GM21717 (cell line): ENCODE data around the gene PACSIN3.
"Not testable (repeated sequence)": the region's sequence is repeated elsewhere in the genome, so short reads cannot be mapped to it uniquely, and the experiment has no call there.

Experiments
- ATAC-seq: cut with Tn5 transposase; IDR thresholded peaks from one replicate; pipeline ENCODE4 v1.9.1; 2021; ENCODE audit warnings: mild to moderate bottlenecking, moderate library complexity; ENCODE audit not compliant: unreplicated experiment

PACSIN3 gene

DNA sequence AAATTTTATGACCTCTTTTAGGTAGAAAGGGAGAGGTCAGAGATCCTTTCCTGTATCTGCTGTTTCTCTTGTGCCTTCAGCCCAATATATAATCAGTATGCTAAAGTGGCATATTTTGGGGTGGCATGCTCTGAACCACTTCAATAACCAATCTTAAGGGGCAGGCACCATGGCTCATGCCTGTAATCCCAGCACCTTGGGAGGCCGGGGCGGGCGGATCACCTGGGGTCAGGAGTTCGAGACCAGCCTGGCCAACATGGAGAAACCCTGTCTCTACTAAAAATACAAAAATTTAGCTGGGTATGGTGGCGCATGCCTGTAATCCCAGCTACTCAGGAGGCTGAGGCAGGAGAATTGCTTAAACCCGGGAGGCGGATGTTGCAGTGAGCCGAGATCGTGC, 11.9 kb upstream of the PACSIN3 start:
- ATAC-seq: not testable (repeated sequence)

DNA sequence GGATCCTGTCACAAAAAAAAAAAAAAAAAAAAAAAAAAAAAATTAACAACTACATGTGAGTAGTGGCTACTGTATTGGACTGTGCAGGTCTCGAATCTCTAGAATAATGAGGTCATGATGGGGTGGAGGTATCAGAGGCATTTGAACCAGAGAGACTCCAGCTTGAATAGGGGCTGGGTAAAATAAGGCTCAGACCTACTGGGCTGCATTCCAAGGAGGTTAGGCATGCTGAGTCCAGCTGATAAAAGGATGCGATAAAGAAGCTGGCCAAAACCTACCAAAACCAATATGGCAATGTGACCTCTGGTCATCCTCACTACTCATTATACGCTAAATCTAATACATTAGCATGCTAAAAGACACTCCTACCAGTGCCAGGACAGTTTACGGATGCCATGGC, 5.9 kb upstream of the PACSIN3 start:
- ATAC-seq: no peak

DNA sequence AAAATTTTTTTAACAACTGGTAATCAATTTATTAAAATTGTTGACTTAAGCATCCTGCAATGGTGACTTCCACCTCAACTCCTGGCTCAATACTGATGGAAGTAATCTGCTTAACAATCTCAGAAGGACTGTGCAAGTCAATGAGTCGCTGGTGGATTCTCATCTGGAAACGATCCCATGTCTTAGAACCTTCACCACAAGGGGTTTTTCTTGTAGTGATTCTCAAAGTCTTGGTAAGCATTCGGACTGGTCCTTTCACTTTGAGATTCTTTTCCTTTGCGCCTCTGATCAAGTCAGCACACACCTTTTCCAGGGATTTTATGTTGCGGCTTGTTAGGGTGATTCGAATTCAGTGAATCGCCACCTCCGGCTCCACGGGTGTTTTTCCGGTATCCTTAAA, 4.9 kb upstream of the PACSIN3 start:
- not testable (repeated sequence) for ATAC-seq

DNA sequence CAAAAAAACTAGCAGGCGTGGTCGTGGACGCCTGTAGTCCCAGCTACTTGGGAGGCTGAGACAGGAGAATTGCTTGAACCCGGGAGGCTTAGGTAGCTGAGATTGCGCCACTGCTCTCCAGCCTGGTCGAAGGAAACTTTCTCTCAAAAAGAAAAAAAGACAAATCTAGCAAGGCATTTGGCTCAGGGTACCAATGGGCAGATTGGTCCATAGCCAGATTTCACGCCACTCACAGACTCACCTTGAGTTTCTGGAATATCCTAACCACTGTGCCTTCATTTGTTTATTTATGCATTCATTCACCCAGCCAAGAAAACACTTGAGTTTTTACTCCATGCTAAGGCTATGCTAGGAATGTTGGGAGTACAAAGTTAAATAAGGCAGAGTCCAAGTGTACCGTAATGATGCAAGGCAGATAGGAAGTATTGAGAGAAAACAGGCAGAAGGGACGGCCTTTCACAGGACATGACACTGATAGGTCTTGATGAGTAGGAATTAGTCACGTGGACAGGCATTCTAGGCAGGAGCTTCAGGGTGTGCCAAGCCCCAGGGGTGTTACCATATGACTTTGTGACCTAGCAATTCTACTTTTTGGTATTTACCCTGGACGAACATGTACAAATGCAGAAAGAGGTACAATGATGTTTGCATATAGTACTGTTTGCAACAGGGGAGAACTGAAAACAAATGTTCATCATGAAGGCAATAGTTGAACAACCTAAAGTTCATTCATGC, 3.0 kb upstream of the PACSIN3 start:
- no peak for ATAC-seq

DNA sequence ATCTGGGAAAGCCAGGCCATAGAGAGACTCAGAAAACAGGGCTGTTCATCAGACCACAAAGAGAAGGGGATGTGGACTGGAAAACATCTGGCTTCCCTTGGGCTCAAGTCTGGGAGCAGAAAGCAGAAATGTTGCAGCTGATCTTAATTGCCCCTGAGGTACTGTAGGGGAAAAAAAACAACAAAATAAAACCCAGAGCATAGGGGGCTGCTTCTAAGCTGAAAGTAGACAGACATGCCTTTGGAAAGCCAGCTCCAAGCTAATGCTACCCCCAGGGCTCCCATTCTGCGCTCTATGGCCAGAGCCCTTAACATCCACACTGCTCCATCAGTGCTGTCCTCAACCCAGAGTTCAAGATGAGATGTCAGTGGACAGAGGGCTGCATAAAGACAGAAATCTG, 2.0 kb upstream of the PACSIN3 start:
- ATAC-seq: no peak

DNA sequence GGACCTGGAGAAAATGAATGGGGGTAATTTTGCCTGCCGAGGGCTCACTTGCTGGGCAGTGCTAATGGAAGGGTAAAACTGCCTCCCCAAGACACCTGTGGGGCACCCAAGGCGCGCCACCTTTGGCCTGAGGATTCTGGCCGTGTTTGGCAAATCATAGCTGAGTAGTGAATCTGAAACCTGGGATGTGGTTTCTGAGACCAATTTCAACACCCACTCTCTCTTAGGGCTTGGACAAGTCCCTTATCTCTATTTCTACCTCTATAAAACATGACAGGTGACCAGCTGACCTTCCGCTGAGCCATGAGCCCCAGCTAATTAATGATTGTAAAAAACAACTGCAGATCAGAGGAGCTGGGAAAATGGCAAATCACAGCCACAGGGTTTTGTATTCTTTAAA, 1.5 kb upstream of the PACSIN3 start:
- ATAC-seq: no peak

DNA sequence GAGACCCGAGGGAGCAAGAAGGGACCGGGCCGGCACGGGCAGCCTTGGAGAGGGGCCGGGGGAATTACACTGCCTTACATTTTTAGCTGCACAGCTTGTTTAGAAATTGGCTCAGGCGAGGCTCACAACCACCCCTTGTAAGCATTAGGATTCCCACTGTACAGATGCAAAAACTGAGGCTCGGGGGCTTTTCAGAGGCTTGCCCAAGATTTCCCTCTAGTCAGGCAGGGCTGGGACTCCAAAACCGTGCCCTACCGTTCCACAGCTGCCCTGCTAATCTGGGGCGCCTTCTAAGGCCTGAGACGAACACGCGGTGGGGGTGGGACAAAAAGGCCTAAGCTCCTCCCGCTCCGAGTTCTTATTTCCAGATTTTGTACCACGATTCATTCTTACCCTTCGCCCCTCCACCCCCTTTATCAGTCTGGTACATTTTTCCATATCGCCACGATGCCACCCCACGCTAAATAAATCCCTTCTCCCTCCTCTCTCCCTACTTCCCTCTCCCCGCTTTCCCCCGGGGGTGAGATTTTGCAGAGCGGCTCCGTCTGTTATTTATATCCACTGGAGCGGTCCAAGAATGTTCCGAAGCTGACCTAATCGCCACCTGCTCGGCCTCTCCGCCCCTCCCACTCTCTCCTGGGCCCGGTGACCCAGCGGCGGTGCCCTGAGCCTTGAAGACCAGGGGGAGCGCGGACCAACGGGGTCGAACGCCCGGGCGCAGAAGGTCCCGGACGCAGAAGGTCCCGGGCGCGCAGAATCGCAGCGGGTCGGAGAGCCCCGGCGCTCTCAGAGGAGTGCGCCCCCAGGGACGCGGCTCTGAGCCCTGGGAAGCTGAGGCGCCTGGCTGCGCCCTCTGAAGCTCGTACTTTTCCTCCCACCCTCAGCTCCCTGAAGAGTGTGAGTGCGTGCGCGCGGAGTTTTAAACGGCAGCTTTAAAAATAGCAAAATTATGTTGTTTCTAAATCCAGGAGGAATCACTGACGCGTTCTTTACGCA, 764 bp upstream of the PACSIN3 start:
- ATAC-seq: no peak

DNA sequence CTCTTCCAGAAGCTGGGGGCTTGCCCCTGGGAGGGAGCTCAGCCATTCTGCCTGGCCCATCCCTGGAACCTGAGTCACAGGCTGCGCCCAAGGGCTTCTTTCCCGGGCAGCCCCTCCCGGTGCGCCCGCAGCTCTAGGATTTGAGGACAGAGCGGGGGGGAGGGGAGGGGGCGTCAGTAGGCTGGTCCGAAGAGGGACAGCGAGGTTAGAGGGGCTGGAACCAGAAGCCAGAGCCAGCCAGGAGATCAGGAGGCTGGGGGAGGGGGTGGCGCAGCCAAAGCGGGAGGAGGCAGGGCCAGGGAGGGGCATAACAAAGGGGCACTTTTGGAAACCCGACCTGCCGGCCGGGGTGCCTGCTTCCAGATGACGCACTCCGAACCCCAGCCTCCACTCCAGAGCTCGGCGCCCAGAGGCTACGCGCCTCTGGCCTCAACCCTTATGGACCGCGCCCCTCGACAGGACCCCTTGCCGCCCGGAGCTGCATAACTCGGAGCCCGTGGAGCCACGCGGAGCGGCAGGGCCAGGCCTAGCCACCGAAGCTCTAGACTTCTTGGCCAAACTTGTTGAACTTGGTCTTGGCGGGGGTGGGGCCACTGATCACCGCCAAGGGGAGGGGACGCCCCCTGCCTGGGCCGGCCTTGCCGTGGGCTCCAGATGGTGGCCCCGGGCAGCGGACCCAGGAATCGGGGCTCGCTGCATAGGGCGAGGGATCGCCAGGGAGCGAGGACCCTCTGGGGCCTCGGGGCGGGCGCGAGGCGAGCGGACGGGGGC, 744 bp downstream of the PACSIN3 start:
- ATAC-seq: no peak

DNA sequence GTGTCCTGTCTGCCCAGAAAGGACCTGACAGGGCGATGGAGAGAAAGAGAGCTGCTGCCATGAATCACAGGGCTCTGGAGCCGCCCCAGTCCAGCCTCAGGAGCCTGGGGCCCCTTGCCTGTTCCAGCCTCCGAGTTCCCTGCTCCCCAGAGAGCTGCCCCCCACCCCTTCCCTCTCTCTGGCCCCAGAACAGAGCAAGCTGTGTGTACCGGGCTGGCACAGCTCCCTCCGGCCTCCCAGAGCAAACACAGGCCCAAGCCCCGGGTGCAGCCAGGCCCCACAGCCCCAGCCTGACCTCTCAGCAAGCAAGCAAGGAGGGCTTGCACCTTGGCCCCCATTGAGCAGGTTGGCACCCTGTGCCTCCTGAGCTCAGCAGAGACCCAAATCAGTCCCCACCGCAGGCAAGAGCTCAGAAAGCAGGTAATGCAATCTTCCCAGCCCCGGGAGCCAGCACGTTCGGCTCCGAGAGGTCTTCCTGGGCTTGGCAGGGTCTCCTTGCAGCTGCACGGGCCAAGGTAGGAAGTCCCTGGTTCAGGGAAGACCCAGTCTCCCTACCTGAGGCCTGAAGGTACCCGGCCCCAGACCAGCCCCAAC, 1.4 kb downstream of the PACSIN3 start:
- ATAC-seq: no peak

DNA sequence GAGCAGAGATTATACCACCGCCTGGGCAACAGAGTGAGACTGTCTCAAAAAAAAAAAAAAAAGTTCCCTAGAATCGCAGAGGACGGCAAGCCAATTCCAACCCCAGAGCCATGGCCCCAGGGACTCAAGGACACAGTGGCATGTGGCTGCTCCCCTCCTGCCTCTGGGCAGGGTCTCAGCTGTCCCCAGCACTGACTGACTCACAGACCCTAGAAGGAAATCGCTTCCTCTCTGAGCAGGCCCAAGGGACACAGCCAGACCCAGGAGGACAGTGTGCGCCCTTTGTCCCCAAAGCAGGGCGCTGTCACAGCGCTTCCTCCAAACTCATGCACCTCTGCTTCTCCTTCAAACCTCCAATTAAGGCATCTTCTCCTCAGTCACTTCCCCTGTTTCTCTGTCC, 2.3 kb downstream of the PACSIN3 start:
- ATAC-seq: no peak

DNA sequence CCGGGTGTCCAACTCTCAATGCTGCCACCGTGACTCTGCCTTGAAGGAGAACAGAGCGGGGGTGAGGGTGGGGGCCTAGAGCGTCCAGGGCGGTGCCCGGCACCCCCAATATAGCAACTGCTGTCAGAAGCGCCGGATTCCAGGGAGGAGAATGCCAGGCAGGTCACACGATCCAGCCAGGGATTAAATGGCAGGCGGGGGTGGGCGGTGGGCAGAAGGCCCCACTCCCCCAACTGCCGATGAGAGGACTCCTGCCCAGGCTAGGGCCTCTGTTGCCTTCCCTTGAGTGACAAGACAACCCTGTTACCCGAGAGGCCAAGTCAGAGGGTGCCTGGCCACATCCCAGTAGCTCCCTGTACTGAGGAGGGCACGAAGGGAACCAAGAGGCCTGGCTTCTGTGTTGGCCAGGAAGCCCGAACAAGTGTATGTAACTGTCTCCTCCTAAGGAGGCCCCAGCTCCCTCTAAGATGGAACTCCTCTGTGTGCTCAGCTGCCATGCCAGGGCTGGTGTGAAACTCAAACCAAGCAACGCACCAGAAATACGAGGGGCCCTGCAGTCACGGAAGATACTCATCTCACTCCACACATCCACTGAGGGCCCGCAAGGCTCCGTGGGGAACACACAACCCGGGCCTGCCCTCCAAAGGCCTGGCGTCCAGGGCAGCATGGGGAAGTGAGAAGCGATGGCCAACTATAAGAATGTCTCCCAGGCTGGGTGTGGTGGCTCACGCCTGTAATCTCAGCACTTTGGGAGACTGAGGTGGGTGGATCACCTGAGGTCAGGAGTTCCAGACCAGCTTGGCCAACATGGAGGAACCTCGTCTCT, 3.0 kb downstream of the PACSIN3 start:
- ATAC-seq: no peak

DNA sequence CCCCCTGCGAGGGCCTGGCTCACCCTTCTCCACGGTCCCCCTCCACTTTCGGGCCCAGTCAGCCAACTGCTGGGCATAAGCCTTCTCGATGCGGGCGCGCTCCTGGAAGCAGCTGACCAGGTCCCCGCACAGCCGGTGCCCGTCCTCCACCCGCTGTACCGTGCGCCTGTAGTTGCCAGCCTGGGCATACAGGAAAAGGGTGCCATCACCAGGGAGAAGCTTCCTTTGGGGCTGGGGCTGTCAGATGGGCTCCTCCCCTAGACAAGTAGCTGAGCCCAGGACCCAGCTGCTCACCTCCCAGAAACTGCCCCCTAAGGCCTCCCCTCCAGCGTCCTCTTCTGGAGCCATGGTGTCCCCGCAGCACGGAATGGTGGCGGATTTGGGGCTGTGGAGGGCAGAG, 3.9 kb downstream of the PACSIN3 start:
- ATAC-seq: no peak

DNA sequence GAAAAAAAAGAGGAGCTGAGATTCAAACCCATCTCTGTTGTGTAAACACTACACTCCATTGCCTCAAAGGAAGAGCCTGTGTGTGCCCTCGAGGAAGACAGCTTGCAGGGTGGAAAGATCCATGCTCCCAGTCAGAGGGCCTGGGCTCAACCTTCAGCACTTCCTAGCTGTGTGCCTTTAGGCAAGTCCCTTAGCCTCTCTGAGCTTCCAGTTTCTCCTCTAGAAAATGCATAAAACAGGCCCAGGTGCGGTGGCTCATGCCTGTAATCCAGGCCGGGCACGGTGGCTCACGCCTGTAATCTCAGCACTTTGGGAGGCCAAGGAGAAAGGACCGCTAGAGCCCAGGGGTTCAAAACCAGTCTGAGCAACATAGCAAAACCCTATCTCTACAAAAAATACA, 5.0 kb downstream of the PACSIN3 start:
- no peak for ATAC-seq

DNA sequence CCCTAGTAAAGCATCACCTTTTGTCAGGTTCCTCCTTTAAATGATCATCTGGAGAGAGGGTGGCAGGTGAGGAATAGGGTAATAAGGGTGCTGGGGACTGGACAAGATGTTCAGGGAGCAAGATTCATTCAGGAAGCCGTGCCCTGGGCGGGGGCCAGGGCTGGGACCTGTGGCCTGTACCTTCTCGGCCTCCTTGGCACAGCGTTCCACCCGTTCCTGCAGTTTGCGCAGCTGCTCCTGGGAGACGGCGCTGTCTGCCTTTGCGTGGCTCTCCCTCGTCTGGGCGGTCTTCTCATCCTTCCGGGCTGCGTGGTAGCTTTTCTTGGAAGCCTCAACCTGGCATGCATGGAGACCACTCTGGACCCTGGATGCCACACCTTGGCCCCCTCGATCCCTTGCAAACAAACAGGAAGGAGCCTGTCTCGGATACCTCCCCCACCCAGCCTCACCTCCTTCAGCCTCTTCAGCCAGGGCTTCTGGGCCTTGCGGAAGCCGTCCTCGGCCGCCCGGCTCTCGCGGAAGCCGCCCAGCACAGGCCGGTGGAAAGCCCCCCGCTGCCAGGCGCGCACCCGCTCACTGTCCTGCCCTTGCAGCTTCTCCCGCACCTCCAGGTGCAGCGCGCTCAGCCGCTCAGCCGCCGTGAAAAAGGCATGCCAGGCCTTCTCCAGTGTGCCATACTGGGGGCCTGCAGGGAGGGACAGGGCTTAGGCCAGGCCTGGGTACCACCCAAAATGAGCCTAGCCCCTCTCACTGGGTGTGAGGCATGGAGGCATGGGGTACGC, 6.0 kb downstream of the PACSIN3 start:
- ATAC-seq: no peak

DNA sequence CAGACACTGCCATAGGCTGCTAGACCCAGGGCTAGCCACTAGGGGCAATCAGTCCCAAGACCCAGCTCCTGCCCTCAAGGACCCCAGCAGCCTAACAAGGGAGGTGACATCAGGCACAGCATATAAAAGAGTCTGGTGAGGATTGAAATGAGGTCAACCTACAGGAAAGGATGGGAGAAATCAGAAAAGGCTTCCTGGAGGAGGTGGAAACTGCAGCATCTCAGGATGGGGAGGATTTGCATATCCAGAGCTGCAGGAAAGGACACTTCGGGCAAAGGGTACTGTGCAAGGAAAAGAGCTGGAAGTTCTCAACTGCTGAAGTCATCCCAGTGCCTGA, 6.6 kb downstream of the PACSIN3 start:
- ATAC-seq: no peak

DNA sequence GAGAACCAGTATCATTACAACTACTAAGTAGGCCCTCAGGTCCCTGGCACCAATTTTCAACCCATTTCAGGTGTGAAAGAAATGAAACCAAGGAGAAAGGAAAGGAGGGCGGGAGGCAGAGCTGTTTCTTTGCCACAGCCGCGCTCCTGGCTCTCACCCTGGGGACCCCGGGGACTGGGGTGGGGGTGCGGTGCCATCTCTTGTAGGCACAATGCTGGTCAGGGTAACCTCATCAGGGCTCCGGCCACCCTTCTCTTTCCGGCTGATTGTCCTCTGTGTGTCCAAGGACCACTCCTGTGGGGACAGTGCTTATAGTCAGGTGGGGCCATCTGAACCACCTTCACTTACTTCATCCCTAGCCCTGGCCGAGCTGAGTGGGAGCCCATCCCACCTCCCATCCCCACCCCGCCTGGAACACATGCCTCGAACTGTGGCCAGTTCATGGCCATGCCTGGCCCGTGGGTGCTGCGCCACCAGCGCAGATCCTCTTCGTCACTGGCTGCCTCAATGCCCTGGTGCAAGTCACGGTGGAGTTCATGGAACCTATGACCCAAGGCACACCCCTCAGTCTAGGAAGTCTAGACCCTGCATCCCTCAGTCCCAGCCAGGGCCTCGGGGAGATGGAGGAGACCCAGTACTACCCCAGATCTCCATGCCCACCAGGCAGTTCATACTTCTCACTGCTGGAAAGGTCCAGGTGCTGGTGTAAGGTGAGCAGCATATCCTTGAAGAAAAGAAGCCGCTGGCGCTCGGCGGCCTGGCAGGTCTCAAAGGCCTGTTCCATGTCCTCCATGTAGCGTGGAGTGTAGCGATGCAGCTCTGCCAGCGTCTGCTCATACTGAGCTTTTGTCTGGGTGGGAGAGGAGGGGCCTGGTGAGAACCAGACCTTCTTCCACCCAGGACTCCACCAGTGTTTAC, 7.2 kb downstream of the PACSIN3 start:
- ATAC-seq: no peak

DNA sequence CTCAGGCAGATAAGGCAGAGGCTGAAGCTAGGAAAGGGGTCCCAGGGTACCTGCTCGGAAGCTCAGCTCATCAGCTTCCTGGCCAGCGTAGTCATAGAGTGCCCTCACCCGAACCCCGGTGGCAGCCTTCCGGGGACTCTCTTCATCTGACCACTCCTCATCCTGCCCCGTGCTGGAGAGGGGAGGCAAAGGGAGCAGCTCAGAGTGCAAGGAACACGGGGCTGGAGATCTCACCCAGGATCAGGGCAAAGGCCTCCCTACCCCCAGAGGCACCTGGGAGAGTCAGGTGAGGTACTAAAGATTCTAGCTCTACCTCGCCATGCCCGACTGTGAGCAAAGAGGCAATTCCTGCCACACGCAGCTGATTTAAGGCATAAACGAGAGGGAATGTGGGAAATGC, 7.9 kb downstream of the PACSIN3 start:
- ATAC-seq: no peak

DNA sequence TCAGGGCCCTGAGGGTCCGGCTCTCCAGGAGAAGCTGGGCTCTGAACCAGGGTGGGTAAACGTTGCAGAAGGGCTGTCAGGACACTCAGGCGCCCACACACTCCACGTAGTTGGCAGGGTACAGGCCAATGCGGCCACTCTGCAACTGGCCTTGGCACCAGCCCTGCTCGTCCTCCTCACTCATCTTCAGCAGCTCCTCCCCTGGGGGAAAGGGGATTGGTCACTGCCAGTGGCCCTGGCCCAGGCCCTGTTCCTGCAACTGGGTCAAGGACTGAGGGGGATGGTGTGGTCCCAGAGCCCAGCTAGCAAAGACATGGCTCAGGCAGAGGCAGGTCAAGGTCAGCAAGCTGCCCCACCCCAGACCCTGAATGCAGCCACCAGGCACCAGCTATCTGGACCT, 8.4 kb downstream of the PACSIN3 start:
- ATAC-seq: no peak
